Measurements from ENCODE around the gene NCAPH2. TPM values are rescaled to one million over a fixed set of nuclear protein-coding genes. Genes with fewer than 3 reads are reported as not detected.

The NCAPH2 gene
- total RNA-seq = 17.1 and 18.6 TPM in 2 replicates

GRCh38 chr22:50507991-50508884 lies at the start of gene NCAPH2:
Gene NCAPH2, plus strand, starts transcription at chr22:50508224. Its CDS starts 114 bp downstream, at chr22:50508338.

GRCh38 chr22:50474710-50475651 lies 33.0 kb upstream of the NCAPH2 start, which contains the start of gene SBF1:
Gene SBF1, minus strand, starts transcription at chr22:50475035. Its CDS starts 195 bp downstream, at chr22:50474840.

GRCh38 chr22:50481440-50482106 lies 26.5 kb upstream of the NCAPH2 start, which contains the start of gene ADM2:
Gene ADM2, plus strand, starts transcription at chr22:50481543. Its CDS starts 305 bp downstream, at chr22:50481848.

GRCh38 chr22:50486561-50487289 lies 21.3 kb upstream of the NCAPH2 start, which contains the start of gene MIOX:
Gene MIOX, plus strand, starts transcription at chr22:50486859. Its CDS starts 39 bp downstream, at chr22:50486898.

DNA sequence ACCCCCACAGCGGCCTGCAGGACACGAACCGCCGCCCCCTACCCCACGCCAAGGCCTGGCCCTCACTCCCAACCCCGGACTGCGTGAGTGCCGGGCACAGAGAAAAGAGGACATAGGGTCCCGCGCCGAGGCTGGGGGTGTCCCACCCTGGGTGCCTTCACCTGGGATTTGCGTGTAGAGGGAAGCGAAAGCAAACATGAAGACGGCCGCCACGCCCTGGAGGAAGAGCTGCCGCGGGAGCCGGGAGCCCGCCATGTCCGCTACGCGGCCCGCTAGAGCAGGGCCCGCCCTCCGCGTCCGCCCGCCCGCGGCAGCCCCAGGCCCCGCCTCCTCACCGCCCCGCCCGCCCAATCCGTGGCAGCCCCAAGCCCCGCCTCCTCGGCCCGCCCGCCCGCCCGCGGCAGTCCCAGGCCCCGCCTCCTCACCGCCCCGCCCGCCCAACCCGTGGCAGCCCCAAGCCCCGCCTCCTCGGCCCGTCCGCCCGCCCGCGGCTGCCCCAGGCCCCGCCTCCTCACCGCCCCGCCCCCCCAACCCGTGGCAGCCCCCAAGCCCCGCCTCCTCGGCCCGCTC lies 518 bp upstream of the NCAPH2 start, which contains the start of gene LMF2:
Gene LMF2, minus strand, starts transcription at position 282 of the 570 bp plus-strand sequence. Its CDS starts 27 bp downstream, at position 255.

GRCh38 chr22:50525104-50525857 lies 17.3 kb downstream of the NCAPH2 start, which contains the start of gene SCO2:
Gene SCO2, minus strand, starts transcription at chr22:50525598. Its CDS starts 1,187 bp downstream, at chr22:50524411.

DNA sequence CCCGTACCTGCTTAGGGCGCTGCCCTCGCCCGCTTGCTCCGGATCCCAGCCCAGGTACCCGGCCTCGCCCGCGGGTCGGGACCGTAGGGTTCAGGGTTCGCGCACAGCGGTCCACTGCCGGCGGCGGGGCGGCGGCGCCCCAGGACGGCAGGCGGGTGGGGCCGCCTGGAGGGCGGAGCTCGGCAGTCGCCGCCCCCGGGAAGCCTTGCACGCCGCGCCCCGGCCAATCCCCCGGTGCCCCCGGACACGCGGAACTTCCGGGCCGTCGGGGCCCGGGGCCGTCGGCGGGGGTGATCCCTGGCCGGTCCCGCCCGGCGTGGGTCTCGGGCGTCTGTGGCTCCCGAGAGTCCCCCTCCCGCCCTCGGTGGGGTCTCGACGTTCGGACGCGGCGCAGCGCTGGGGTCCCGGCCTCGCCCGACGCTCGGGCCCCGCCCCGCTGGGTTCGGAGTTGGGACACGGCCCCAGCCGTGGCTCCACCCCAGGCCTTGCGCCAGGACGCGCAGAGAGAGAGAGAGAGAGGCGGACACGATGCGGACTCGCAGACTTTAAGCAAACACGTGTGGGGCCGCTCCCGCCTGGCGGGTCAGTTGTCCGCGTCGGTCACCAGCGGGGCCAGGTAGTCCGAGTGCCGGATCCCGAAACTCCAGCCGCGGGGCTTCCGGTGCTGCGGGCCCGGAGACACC lies 22.0 kb downstream of the NCAPH2 start, which contains the start of gene TYMP:
Gene TYMP, minus strand, starts transcription at position 116 of the 683 bp plus-strand sequence. CDS start 303 bp downstream, outside the sequence.

GRCh38 chr22:50545522-50546325 lies 37.7 kb downstream of the NCAPH2 start, which contains the start of gene KLHDC7B:
Gene KLHDC7B, plus strand, starts transcription at chr22:50545899. Its CDS starts 345 bp downstream, at chr22:50546244.

GRCh38 chr22:50562523-50563412 lies 54.7 kb downstream of the NCAPH2 start, which contains the start of gene SYCE3:
Gene SYCE3, minus strand, starts transcription at chr22:50562919. Its CDS starts 6,514 bp downstream, at chr22:50556405.

Other genes starting within 250 kb of the NCAPH2 start
- gene MAPK12, start 246.5 kb upstream of the NCAPH2 start, total RNA-seq = 30.3 and 31.2 TPM in 2 replicates
- gene MAPK11, start 237.8 kb upstream of the NCAPH2 start, total RNA-seq = 4.8 and 5.1 TPM in 2 replicates
- 130 and 166 TPM in 2 replicates for gene PLXNB2, start 200.6 kb upstream of the NCAPH2 start, total RNA-seq
- gene DENND6B, start 181.2 kb upstream of the NCAPH2 start, total RNA-seq = 1.6 and 2.1 TPM in 2 replicates
- gene PPP6R2, start 164.9 kb upstream of the NCAPH2 start, total RNA-seq = 64.1 and 64.8 TPM in 2 replicates
- gene SBF1, start 33.2 kb upstream of the NCAPH2 start, total RNA-seq = 54.6 and 79.1 TPM in 2 replicates
- 1.4 and 2.4 TPM in 2 replicates for gene ADM2, start 26.7 kb upstream of the NCAPH2 start, total RNA-seq
- not detected in 2 replicates for gene MIOX, start 21.4 kb upstream of the NCAPH2 start, total RNA-seq
- gene LMF2, start 522 bp upstream of the NCAPH2 start, total RNA-seq = 20.9 and 28.4 TPM in 2 replicates
- gene SCO2, start 17.4 kb downstream of the NCAPH2 start, total RNA-seq = 0.57 and 1.6 TPM in 2 replicates
- gene TYMP, start 21.8 kb downstream of the NCAPH2 start, total RNA-seq = 15.7 and 26.9 TPM in 2 replicates
- 0.28 TPM in 2 replicates for gene KLHDC7B, start 37.7 kb downstream of the NCAPH2 start, total RNA-seq
- gene SYCE3, start 54.7 kb downstream of the NCAPH2 start, total RNA-seq = 0.37 and 0.85 TPM in 2 replicates
- 1.00 and 2.3 TPM in 2 replicates for gene CPT1B, start 70.2 kb downstream of the NCAPH2 start, total RNA-seq
- 16.6 and 19.3 TPM in 2 replicates for gene CHKB, start 74.6 kb downstream of the NCAPH2 start, total RNA-seq
- gene MAPK8IP2, start 92.6 kb downstream of the NCAPH2 start, total RNA-seq = 0.28 TPM in 2 replicates
- gene ARSA, start 119.9 kb downstream of the NCAPH2 start, total RNA-seq = 13.9 and 16.4 TPM in 2 replicates
- gene SHANK3, start 164.6 kb downstream of the NCAPH2 start, total RNA-seq = 0.57 and 0.74 TPM in 2 replicates
- gene ACR, start 230.0 kb downstream of the NCAPH2 start, total RNA-seq = not detected in 2 replicates